ENCODE data around the gene CHST10. TPM values are rescaled to one million over a fixed set of nuclear protein-coding genes. Genes with fewer than 3 reads are reported as not detected.

Gene CHST10
- total RNA-seq, 2 donors from 2014 or later, result 17.6 to 18.5 TPM

- peaks cover 2% of the 10 kb centered on the region for H3K27me3 Mint-ChIP-seq (ENCODE audit: insufficient read depth)
Measured at GRCh38 chr2:100383306-100383705, 34.2 kb downstream of the CHST10 start.

GRCh38 chr2:100381240-100381639 lies 36.2 kb downstream of the CHST10 start:
- Mint-ChIP-seq H3K36me3 (ENCODE audit: low read depth) (no peaks in the 10 kb centered on the region), H3K9me3 (no peaks in the 10 kb centered on the region), H3K27me3 (ENCODE audit: insufficient read depth) (no peaks in the 10 kb centered on the region), H3K27ac (no peak overlapping the region), H3K4me3 (no peak overlapping the region), H3K4me1 (no peaks in the 10 kb centered on the region)
- H3K27me3 ChIP-seq (ENCODE audit: control insufficient read depth, insufficient read depth, low read length, poor library complexity, severe bottlenecking), result no peaks in the 10 kb centered on the region
- no peak overlapping the region for H3K9ac ChIP-seq (ENCODE audit: extremely low read depth, low read length, poor library complexity, severe bottlenecking)
- no peaks in the 10 kb centered on the region for H3K9me3 ChIP-seq (ENCODE audit: control insufficient read depth, low read length)
- no peaks in the 10 kb centered on the region for H3K4me1 ChIP-seq (ENCODE audit: control insufficient read depth, insufficient read depth, low read length)
- TF ChIP-seq, protein P1, sequence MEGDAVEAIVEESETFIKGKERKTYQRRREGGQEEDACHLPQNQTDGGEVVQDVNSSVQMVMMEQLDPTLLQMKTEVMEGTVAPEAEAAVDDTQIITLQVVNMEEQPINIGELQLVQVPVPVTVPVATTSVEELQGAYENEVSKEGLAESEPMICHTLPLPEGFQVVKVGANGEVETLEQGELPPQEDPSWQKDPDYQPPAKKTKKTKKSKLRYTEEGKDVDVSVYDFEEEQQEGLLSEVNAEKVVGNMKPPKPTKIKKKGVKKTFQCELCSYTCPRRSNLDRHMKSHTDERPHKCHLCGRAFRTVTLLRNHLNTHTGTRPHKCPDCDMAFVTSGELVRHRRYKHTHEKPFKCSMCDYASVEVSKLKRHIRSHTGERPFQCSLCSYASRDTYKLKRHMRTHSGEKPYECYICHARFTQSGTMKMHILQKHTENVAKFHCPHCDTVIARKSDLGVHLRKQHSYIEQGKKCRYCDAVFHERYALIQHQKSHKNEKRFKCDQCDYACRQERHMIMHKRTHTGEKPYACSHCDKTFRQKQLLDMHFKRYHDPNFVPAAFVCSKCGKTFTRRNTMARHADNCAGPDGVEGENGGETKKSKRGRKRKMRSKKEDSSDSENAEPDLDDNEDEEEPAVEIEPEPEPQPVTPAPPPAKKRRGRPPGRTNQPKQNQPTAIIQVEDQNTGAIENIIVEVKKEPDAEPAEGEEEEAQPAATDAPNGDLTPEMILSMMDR (conservative IDR thresholded peaks at IDR 0.05), result peak; percentile 98
- 44 to 52% methylated on average over 4 of the region's 4 CpGs for WGBS, 2 experiments (ENCODE audit: insufficient coverage in 1 of 2, insufficient read length in 1 of 2)
- peak; percentile 95 for DNase-seq
- H3K36me3 ChIP-seq (ENCODE audit: control insufficient read depth, insufficient read depth, low read length), result no peaks in the 10 kb centered on the region
- H3K4me3 ChIP-seq (ENCODE audit: low read length), result no peak overlapping the region
- no peak overlapping the region for H3K27ac ChIP-seq (ENCODE audit: low read depth, low read length)

More at GRCh38 chr2:100383306-100383705, 34.2 kb downstream of the CHST10 start:
- no peak overlapping the region for H3K4me3 ChIP-seq (ENCODE audit: low read length)
- WGBS, 2 experiments (ENCODE audit: insufficient coverage in 1 of 2, insufficient read length in 1 of 2), result 75 to 88% methylated on average over 3 of the region's 3 CpGs
- H3K9ac ChIP-seq (ENCODE audit: extremely low read depth, low read length, poor library complexity, severe bottlenecking), result no peak overlapping the region
- no peaks in the 10 kb centered on the region for H3K27me3 ChIP-seq (ENCODE audit: control insufficient read depth, insufficient read depth, low read length, poor library complexity, severe bottlenecking)
- no peak overlapping the region for H3K27ac ChIP-seq (ENCODE audit: low read depth, low read length)
- Mint-ChIP-seq H3K4me1 (no peaks in the 10 kb centered on the region), H3K9me3 (no peaks in the 10 kb centered on the region), H3K4me3 (no peak overlapping the region), H3K36me3 (ENCODE audit: low read depth) (no peaks in the 10 kb centered on the region), H3K27ac (no peak overlapping the region)
- no peaks in the 10 kb centered on the region for H3K36me3 ChIP-seq (ENCODE audit: control insufficient read depth, insufficient read depth, low read length)
- H3K9me3 ChIP-seq (ENCODE audit: control insufficient read depth, low read length), result no peaks in the 10 kb centered on the region
- TF ChIP-seq, protein P1 (conservative IDR thresholded peaks at IDR 0.05), result no peak
- DNase-seq, result no peak
- H3K4me1 ChIP-seq (ENCODE audit: control insufficient read depth, insufficient read depth, low read length), result no peaks in the 10 kb centered on the region

- Histone ChIP-seq H3K4me3 (ENCODE audit: low read length) (no peak overlapping the region), H3K27ac (ENCODE audit: low read depth, low read length) (no peak overlapping the region), H3K36me3 (ENCODE audit: control insufficient read depth, insufficient read depth, low read length) (no peaks in the 10 kb centered on the region), H3K4me1 (ENCODE audit: control insufficient read depth, insufficient read depth, low read length) (no peaks in the 10 kb centered on the region), H3K27me3 (ENCODE audit: control insufficient read depth, insufficient read depth, low read length, poor library complexity, severe bottlenecking) (no peaks in the 10 kb centered on the region), H3K9me3 (ENCODE audit: control insufficient read depth, low read length) (no peaks in the 10 kb centered on the region), H3K9ac (ENCODE audit: extremely low read depth, low read length, poor library complexity, severe bottlenecking) (no peak overlapping the region)
- Mint-ChIP-seq H3K36me3 (ENCODE audit: low read depth) (no peaks in the 10 kb centered on the region), H3K9me3 (no peaks in the 10 kb centered on the region), H3K27ac (no peak overlapping the region), H3K4me3 (no peak overlapping the region), H3K4me1 (no peaks in the 10 kb centered on the region), H3K27me3 (ENCODE audit: insufficient read depth) (no peaks in the 10 kb centered on the region)
- TF ChIP-seq, protein P1 (conservative IDR thresholded peaks at IDR 0.05), result no peak
- 79 to 87% methylated on average over 2 to 3 of the region's 3 CpGs for WGBS, 2 experiments (ENCODE audit: insufficient coverage in 1 of 2, insufficient read length in 1 of 2)
- DNase-seq, result no peak
Measured at GRCh38 chr2:100380681-100381080, 36.8 kb downstream of the CHST10 start.

Data from endodermal cell (in vitro differentiated cells).